Measurements from ENCODE around the gene CCDC71. TPM values are rescaled to one million over a fixed set of nuclear protein-coding genes. Genes with fewer than 3 reads are reported as not detected.

CCDC71 gene
- total RNA-seq, 2 experiments from 2014 or later = 19.5 to 22.2 TPM

Other genes with a start within 250 kb of the CCDC71 start
- 100 to 1,000 TPM; 105 to 112 TPM for gene ARIH2, start 247.5 kb downstream of the CCDC71 start, total RNA-seq
- gene P4HTM, start 176.1 kb downstream of the CCDC71 start, total RNA-seq = 10 to 100 TPM; 25.7 to 30.4 TPM
- gene WDR6, start 158.9 kb downstream of the CCDC71 start, total RNA-seq = 100 to 1,000 TPM; 109 to 127 TPM
- 10 to 100 TPM; 25.8 to 26.0 TPM for gene DALRD3, start 147.8 kb downstream of the CCDC71 start, total RNA-seq
- 100 to 1,000 TPM in 1 of 2 experiments, 10 to 100 TPM in 1; 90.8 to 108 TPM for gene NDUFAF3, start 144.2 kb downstream of the CCDC71 start, total RNA-seq
- gene IMPDH2, start 136.9 kb downstream of the CCDC71 start, total RNA-seq = 100 to 1,000 TPM; 504 to 515 TPM
- 100 to 1,000 TPM; 119 to 171 TPM for gene QRICH1, start 72.3 kb downstream of the CCDC71 start, total RNA-seq
- 100 to 1,000 TPM; 240 to 342 TPM for gene QARS1, start 61.6 kb downstream of the CCDC71 start, total RNA-seq
- 10 to 100 TPM; 45.2 to 45.9 TPM for gene USP19, start 45.5 kb downstream of the CCDC71 start, total RNA-seq
- gene LAMB2, start 33.3 kb downstream of the CCDC71 start, total RNA-seq = under 1 TPM in 1 of 2 experiments, not detected in 1; 0.71 TPM
- gene KLHDC8B, start 5.3 kb upstream of the CCDC71 start, total RNA-seq = 1 to 10 TPM; 1.2 to 3.1 TPM
- gene C3orf62, start 110.9 kb upstream of the CCDC71 start, total RNA-seq = 1 to 10 TPM; 3.7 to 3.9 TPM
- gene USP4, start 173.7 kb upstream of the CCDC71 start, total RNA-seq = 10 to 100 TPM; 69.3 to 71.8 TPM
- gene GPX1, start 192.0 kb upstream of the CCDC71 start, total RNA-seq = 100 to 1,000 TPM; 182 to 306 TPM
- gene RHOA, start 245.6 kb upstream of the CCDC71 start, total RNA-seq = 100 to 1,000 TPM; 438 to 449 TPM
- gene TCTA, start 246.1 kb upstream of the CCDC71 start, total RNA-seq = 1 to 10 TPM; 9.4 TPM